OCI-LY7 (cell line): ENCODE results near the gene OSGIN1.

Experiments
- EZH2phosphoT487 ChIP-seq: fragments of 200-600 bp; sonication (generic); IDR thresholded peaks from 2 replicates; pipeline ENCODE4 v1.6.1; 2018; ENCODE audit warnings: low read depth, borderline replicate concordance, mild to moderate bottlenecking, mixed run types, antibody characterized with exemption, low read length, moderate library complexity, mixed read lengths
- TF ChIP-seq, protein P1 (sequence below): fragments of 200-600 bp; sonication (generic); conservative IDR thresholded peaks from 2 replicates; pipeline ENCODE4 v1.5.1; 2014; ENCODE audit warnings: mild to moderate bottlenecking, antibody characterized with exemption, low read length, moderate library complexity, mixed read lengths

DNA sequence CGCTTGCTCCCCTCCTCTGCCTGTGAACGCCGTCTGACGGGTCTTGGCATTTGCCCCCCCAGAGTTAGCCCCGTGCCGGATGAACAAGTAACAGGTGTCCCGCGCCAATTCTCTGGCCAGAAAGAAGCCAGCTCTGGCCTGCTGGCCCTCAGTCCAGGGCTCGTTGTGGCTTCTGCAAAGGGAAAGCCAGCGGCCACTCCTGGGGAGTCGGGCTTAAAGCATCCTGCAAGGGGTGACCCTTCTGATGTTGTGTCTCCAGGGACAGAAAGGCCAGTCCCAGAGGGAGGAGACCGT is 18.4 kb upstream of the OSGIN1 start:
- TF ChIP-seq, protein P1, sequence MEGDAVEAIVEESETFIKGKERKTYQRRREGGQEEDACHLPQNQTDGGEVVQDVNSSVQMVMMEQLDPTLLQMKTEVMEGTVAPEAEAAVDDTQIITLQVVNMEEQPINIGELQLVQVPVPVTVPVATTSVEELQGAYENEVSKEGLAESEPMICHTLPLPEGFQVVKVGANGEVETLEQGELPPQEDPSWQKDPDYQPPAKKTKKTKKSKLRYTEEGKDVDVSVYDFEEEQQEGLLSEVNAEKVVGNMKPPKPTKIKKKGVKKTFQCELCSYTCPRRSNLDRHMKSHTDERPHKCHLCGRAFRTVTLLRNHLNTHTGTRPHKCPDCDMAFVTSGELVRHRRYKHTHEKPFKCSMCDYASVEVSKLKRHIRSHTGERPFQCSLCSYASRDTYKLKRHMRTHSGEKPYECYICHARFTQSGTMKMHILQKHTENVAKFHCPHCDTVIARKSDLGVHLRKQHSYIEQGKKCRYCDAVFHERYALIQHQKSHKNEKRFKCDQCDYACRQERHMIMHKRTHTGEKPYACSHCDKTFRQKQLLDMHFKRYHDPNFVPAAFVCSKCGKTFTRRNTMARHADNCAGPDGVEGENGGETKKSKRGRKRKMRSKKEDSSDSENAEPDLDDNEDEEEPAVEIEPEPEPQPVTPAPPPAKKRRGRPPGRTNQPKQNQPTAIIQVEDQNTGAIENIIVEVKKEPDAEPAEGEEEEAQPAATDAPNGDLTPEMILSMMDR: no peak
- TF ChIP-seq EZH2phosphoT487: no peak
